Prostate gland (tissue), 2 donors: ENCODE data around the gene NUAK1. TPM values are rescaled to one million over a fixed set of nuclear protein-coding genes. Genes with fewer than 3 reads are reported as not detected.

Experiments used
- DNase-seq: peaks from one replicate; pipeline ENCODE4 v3.0.0-alpha.2; 2019; ENCODE audit warnings: low spot score
- H3K27ac ChIP-seq, 2 donors: fragments of 200-600 bp; sonication (generic); 2 replicates each; pipeline ENCODE4 v1.5.1; 2017 to 2019
- H3K27me3 ChIP-seq: fragments of 200-600 bp; sonication (generic); replicated peaks from 2 replicates; pipeline ENCODE4 v1.5.1; 2019; ENCODE audit not compliant: insufficient read depth
- H3K36me3 ChIP-seq, 2 donors: fragments of 200-600 bp; sonication (generic); 1 replicate in 1 of 2; 2 replicates in 1 of 2; pipeline versions ENCODE4 v1.5.1 to v1.8.1; 2017 to 2019
- H3K4me1 ChIP-seq: fragments of 200-600 bp; sonication (generic); replicated peaks from 2 replicates; pipeline ENCODE4 v1.5.1; 2019
- H3K4me3 ChIP-seq, 2 donors: fragments of 200-600 bp; sonication (generic); 2 replicates each; pipeline ENCODE4 v1.5.1; 2017 to 2019
- H3K9me3 ChIP-seq: fragments of 200-600 bp; sonication (generic); 2 replicates; pipeline ENCODE4 v1.5.1; 2017
- POLR2A ChIP-seq: fragments of 450-650 bp; IDR thresholded peaks from one replicate; pipeline ENCODE4 v1.6.1; 2016; ENCODE audit warnings: antibody characterized with exemption, mild to moderate bottlenecking
- POLR2AphosphoS5 ChIP-seq: sonication (generic); formaldehyde crosslinking; IDR thresholded peaks from one replicate; pipeline ENCODE4 v1.6.1; 2017; ENCODE audit warnings: antibody characterized with exemption
- WGBS: methylation state at CpG from one replicate; pipeline ENCODE4 v1.1.5; 2018; 5-methylcytosine and 5-hydroxymethylcytosine counted together
- intact Hi-C: fragments of 100-400 bp; cut with DNase I; formaldehyde crosslinking; loops from one replicate; pipeline ENCODE4 v1.14.2; 2022
- total RNA-seq, 2 donors: library from RNA; depleted of rRNA; stranded (reverse); fragments of >200 nt; gene quantifications; one replicate each; pipeline ENCODE4 v1.1.0, GENCODE V29; 2016
- TF ChIP-seq, protein P1 (sequence below), 4 experiments: fragments of 200-600 bp in 2 of 4; fragments of 450-650 bp in 2 of 4; sonication (generic) in 2 of 4; IDR thresholded peaks; 1 replicate in 3 of 4; 2 replicates in 1 of 4; pipeline ENCODE4 v1.5.1; 2016 to 2019; ENCODE audit warnings: antibody characterized with exemption in 4 of 4, mild to moderate bottlenecking in 2 of 4, moderate library complexity in 2 of 4

NUAK1 gene
- total RNA-seq, 2 donors from 2014 or later = 9.6 to 16.0 TPM

DNA sequence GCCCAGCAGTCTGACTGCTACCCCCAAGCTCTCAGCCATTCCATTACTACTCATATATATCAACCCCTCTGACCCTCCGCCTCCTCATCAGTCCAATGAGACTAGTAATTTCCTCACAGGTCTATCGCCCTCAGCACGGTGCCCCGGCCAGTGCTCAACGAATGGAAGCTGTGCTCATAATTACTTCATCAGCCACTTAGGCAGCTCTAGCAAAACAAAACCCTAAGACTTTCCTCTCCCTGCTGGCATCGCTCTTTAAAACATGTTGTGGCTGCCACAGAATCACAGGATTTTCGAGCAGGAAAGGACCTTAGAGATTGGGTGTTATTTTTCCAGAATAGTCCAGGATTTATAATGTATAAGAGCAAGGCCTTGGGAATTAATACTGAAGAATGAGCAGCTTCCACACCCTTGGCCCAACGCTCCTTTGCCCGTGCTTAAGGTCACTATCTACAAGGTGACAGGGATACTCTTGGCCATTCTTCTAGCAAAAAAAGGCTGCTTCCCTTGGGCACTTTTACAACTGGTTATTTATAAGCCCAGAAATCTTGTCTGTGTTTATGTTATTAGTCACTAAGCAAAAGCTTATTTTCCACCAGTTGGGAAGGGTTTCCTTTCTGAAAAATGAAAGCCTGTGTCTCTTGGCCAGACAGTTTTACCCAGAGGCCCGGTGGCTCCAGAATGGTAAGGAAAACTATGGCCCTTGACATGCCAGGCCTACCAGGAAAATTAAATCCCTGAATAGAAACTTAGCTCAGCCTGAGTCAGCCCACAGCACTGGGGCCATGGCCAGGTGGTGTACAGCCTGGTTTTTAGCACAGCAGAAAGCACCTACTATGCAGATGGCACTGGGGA is 47.9 kb downstream of the NUAK1 start:
- intact Hi-C loops = no loop called here
- 73% methylated on average over 10 of the region's 10 CpGs for WGBS

DNA sequence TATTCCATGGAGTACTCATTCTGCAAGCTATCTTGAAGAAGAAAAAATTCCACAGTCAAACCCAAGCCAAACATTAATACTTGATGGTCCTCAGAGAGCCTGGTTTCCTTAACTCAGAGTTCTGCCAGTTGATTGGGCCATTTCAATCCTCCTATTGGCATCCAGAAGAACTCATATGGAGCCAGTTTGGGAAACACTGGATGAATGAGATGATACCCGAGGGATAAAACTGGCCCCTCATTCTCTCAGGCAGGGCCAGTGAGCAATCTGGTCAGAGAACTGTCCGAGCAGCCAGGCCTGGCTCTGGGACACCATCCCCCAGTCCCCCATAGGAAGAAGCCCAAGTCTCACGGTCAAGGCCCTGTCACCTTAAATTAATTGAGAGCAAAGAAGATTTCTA is 48.8 kb downstream of the NUAK1 start:
- no peak for TF ChIP-seq POLR2AphosphoS5
- TF ChIP-seq, protein P1, sequence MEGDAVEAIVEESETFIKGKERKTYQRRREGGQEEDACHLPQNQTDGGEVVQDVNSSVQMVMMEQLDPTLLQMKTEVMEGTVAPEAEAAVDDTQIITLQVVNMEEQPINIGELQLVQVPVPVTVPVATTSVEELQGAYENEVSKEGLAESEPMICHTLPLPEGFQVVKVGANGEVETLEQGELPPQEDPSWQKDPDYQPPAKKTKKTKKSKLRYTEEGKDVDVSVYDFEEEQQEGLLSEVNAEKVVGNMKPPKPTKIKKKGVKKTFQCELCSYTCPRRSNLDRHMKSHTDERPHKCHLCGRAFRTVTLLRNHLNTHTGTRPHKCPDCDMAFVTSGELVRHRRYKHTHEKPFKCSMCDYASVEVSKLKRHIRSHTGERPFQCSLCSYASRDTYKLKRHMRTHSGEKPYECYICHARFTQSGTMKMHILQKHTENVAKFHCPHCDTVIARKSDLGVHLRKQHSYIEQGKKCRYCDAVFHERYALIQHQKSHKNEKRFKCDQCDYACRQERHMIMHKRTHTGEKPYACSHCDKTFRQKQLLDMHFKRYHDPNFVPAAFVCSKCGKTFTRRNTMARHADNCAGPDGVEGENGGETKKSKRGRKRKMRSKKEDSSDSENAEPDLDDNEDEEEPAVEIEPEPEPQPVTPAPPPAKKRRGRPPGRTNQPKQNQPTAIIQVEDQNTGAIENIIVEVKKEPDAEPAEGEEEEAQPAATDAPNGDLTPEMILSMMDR (IDR thresholded peaks at IDR 0.05) = no peak
- no peak for TF ChIP-seq POLR2A
- no peaks in the 10 kb centered on the region for H3K9me3 ChIP-seq
- H3K27ac ChIP-seq = no peak overlapping the region
- intact Hi-C loops = no loop called here
- no peak overlapping the region for H3K4me3 ChIP-seq
- DNase-seq = no peak
- no peaks in the 10 kb centered on the region for H3K36me3 ChIP-seq
- WGBS = 89% methylated on average over 3 of the region's 3 CpGs
- no peaks in the 10 kb centered on the region for H3K4me1 ChIP-seq
- no peaks in the 10 kb centered on the region for H3K27me3 ChIP-seq

More for the DNA sequence above, 47.9 kb downstream of the NUAK1 start:
- Histone ChIP-seq H3K4me1 (no peaks in the 10 kb centered on the region), H3K9me3 (no peaks in the 10 kb centered on the region), H3K27ac (peak overlapping the region in 1 of 2 donors; percentile 23), H3K36me3 (no peaks in the 10 kb centered on the region), H3K4me3 (no peak overlapping the region), H3K27me3 (no peaks in the 10 kb centered on the region)
- DNase-seq = no peak
- TF ChIP-seq POLR2AphosphoS5 (peak; percentile 51), POLR2A (no peak)
- TF ChIP-seq, protein P1 (IDR thresholded peaks at IDR 0.05) = no peak

DNA sequence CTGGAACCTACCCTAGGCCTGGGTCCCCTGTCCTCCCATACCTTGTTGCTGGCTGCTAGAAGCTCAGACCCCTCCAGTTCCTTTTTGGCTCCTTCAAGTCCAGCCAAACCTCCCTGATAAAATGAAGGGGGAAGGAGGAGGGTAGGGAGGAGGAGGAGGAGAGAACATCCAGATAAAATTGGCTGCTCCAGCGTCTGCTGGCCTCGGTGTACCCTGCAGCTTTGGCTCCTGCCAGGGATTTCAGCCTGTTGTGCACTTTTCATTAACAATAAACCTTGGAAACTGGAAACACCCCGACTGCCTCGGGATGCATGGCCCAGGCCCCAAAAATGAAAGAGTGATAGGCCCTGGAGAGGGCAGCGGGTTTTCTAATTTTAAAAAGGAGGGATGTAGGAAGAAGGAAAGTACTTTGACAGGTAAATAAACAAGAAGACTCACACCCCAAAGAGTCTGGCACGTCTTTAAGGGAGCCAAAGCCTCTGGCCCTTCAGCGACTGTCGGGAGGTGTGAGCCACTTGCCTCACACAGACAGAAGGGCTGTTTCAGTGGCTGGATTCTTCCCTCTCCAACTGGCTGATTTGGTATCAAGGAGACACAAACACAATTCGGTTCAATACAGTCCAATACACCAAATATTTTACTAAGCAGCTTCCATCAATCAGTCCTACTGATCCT is 49.8 kb downstream of the NUAK1 start:
- H3K27me3 ChIP-seq = no peaks in the 10 kb centered on the region
- WGBS = 13% methylated on average over 9 of the region's 9 CpGs
- DNase-seq = no peak
- no peaks in the 10 kb centered on the region for H3K36me3 ChIP-seq
- no peak overlapping the region for H3K4me3 ChIP-seq
- intact Hi-C loops = no loop called here
- H3K27ac ChIP-seq = peak overlapping the region; percentile 22 to 23
- peak; percentile 28 for TF ChIP-seq POLR2AphosphoS5
- TF ChIP-seq, protein P1 (IDR thresholded peaks at IDR 0.05) = no peak
- TF ChIP-seq POLR2A = no peak
- no peaks in the 10 kb centered on the region for H3K4me1 ChIP-seq
- H3K9me3 ChIP-seq = no peaks in the 10 kb centered on the region

DNA sequence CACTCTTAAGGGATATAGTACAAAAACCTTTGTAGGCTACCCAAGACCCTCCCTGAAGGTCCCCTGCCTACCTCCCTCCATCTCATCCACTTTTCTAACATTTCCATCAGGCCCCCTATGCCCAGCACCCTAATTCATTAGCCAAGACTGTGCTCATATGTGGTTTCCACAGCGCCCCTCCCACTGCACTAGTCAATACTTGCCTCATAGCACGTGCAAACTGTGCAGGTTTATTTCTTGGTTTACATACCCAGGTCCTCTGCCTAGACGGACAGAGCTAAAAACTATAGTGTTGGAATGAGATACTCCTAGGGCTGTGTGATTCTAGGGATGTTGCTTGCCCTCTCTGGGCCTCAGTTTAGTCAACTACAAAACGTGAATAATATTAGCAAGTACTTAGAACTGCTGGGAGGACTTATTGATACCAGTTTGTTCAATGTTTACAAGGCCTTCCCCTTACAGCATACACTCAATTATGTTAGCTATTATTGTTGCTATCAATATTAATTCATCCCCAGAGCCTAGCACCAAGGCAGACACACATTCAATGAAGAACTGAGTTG is 50.4 kb downstream of the NUAK1 start:
- Histone ChIP-seq H3K27me3 (no peaks in the 10 kb centered on the region), H3K4me3 (no peak overlapping the region), H3K36me3 (no peaks in the 10 kb centered on the region), H3K9me3 (no peaks in the 10 kb centered on the region), H3K4me1 (no peaks in the 10 kb centered on the region), H3K27ac (peak overlapping the region; percentile 22 to 23)
- DNase-seq = no peak
- 71% methylated on average over 4 of the region's 4 CpGs for WGBS
- intact Hi-C loops = no loop called here
- TF ChIP-seq POLR2A = no peak
- no peak for TF ChIP-seq POLR2AphosphoS5
- TF ChIP-seq, protein P1 (IDR thresholded peaks at IDR 0.05) = no peak
